Esophagus squamous epithelium (tissue), 4 donors: ENCODE measurements around the gene TNFRSF12A.

Experiments
- CTCF ChIP-seq, 6 experiments: fragments of 450-650 bp in 4 of 6; fragments of 200-600 bp in 2 of 6; sonication (generic) in 2 of 6; IDR thresholded peaks; one replicate each; pipeline ENCODE4 v1.5.1; 2016 to 2019; ENCODE audit warnings: antibody characterized with exemption in 6 of 6, mild to moderate bottlenecking in 4 of 6, moderate library complexity in 4 of 6
- POLR2A ChIP-seq, 4 donors: fragments of 450-650 bp; IDR thresholded peaks; one replicate each; pipeline ENCODE4 v1.6.1; 2017; ENCODE audit warnings: antibody characterized with exemption in 4 of 4, mild to moderate bottlenecking in 4 of 4, moderate library complexity in 3 of 4

GRCh38 chr16:2971134-2971984 lies 48.8 kb upstream of the TNFRSF12A start:
- TF ChIP-seq CTCF (IDR thresholded peaks at IDR 0.05) (no peak), POLR2A (IDR thresholded peaks at IDR 0.05) (no peak)
